MM.1S (cell line): ENCODE data around the gene NCS1.

Experiments
- EZH2 ChIP-seq: fragments of 300-600 bp; sonication (generic); optimal IDR thresholded peaks from 2 replicates; pipeline ENCODE3; 2017; ENCODE audit warnings: low read depth, mild to moderate bottlenecking, antibody characterized with exemption, low read length, mixed read lengths
- TF ChIP-seq, protein P1 (sequence below): fragments of 300-600 bp; sonication (generic); IDR thresholded peaks from 2 replicates; pipeline ENCODE4 v1.5.1; 2016; ENCODE audit warnings: antibody characterized with exemption, low read length, mixed read lengths

DNA sequence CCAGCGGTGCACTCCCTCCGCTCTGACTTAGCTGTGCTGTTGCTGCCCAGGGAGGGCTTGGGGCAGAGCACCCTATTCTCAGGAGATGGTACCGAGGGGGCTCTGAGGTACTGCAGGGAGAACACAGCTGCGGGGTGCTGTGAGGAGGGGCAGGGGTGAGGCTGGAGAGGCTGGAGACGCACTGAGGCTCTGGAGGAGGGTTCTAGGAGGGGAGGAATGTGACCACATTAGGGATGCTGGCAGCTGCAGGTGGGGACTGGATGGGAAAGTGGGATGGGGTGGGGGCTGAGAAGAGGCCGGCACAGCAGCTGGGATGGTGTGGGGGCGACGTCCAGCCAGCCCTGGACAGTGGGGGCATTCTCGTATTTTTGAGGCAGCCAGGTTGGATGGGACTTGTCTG lies 20.9 kb downstream of the NCS1 start:
- no peak for TF ChIP-seq EZH2
- TF ChIP-seq, protein P1, sequence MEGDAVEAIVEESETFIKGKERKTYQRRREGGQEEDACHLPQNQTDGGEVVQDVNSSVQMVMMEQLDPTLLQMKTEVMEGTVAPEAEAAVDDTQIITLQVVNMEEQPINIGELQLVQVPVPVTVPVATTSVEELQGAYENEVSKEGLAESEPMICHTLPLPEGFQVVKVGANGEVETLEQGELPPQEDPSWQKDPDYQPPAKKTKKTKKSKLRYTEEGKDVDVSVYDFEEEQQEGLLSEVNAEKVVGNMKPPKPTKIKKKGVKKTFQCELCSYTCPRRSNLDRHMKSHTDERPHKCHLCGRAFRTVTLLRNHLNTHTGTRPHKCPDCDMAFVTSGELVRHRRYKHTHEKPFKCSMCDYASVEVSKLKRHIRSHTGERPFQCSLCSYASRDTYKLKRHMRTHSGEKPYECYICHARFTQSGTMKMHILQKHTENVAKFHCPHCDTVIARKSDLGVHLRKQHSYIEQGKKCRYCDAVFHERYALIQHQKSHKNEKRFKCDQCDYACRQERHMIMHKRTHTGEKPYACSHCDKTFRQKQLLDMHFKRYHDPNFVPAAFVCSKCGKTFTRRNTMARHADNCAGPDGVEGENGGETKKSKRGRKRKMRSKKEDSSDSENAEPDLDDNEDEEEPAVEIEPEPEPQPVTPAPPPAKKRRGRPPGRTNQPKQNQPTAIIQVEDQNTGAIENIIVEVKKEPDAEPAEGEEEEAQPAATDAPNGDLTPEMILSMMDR: no peak
